ENCODE measurements around the gene ATG2B. TPM values are rescaled to one million over a fixed set of nuclear protein-coding genes. Genes with fewer than 3 reads are reported as not detected.

Gene ATG2B
- total RNA-seq, 6 experiments from 2014 or later = 13.9 to 24.4 (median 16.3) TPM

GRCh38 chr14:96284430-96284829, 78.7 kb downstream of the ATG2B start:
- ATAC-seq (peak; percentile 20 to 69 (median 45)), DNase-seq (no peak)
- WGBS (ENCODE audit: insufficient coverage, low coverage, low lambda C conversion rate, missing lambda C conversion rate) = 15% methylated on average over 1 of the region's 1 CpG
- Histone ChIP-seq H3K36me3 (peaks cover 0 to 11% (median 5%) of the 10 kb centered on the region in 4 donors), H3K27ac (peak overlapping the region; percentile 59 to 79 (median 71)), H3K9me3 (no peaks in the 10 kb centered on the region), H3K4me1 (peaks cover 0 to 56% (median 20%) of the 10 kb centered on the region in 4 donors), H3K4me3 (peak overlapping the region in 2 of 3 donors; percentile 2 to 17), H3K27me3 (no peaks in the 10 kb centered on the region)
- intact Hi-C loops (cut with DNase I) = no loop called here
- TF ChIP-seq CTCF (IDR thresholded peaks at IDR 0.05) (peak in 2 of 4 donors; percentile 24 to 55), POLR2A (IDR thresholded peaks at IDR 0.05) (no peak)

GRCh38 chr14:96284008-96284407, 79.1 kb downstream of the ATG2B start:
- DNase-seq = no peak
- intact Hi-C loops (cut with DNase I) = no loop called here
- Histone ChIP-seq H3K27me3 (no peaks in the 10 kb centered on the region), H3K4me1 (peaks cover 0 to 56% (median 20%) of the 10 kb centered on the region in 4 donors), H3K4me3 (peak overlapping the region in 1 of 3 donors; percentile 17), H3K36me3 (peaks cover 0 to 7% (median 2%) of the 10 kb centered on the region in 4 donors), H3K27ac (peak overlapping the region; percentile 59 to 79 (median 71)), H3K9me3 (no peaks in the 10 kb centered on the region)
- TF ChIP-seq CTCF (IDR thresholded peaks at IDR 0.05) (no peak), POLR2A (IDR thresholded peaks at IDR 0.05) (no peak)
- peak in 3 of 4 donors; percentile 21 to 47 (median 27) for ATAC-seq
- WGBS (ENCODE audit: insufficient coverage, low coverage, low lambda C conversion rate, missing lambda C conversion rate) = 40% methylated on average over 5 of the region's 9 CpGs

- Histone ChIP-seq H3K27me3 (no peaks in the 10 kb centered on the region), H3K4me1 (peaks cover 0 to 53% (median 18%) of the 10 kb centered on the region in 4 donors), H3K9me3 (no peaks in the 10 kb centered on the region), H3K27ac (peak overlapping the region; percentile 36 to 71 (median 59)), H3K4me3 (no peak overlapping the region), H3K36me3 (peaks cover 0 to 2% (median 0%) of the 10 kb centered on the region in 4 donors)
- DNase-seq (no peak), ATAC-seq (peak; percentile 66 to 82 (median 74))
- WGBS (ENCODE audit: insufficient coverage, low coverage, low lambda C conversion rate, missing lambda C conversion rate) = 27% methylated on average over 4 of the region's 4 CpGs
- peak; percentile 26 to 43 (median 38) for TF ChIP-seq CTCF (IDR thresholded peaks at IDR 0.05)
- no peak for TF ChIP-seq POLR2A (IDR thresholded peaks at IDR 0.05)
- intact Hi-C loops (cut with DNase I) = no loop called here
These were observed 81.7 kb downstream of the ATG2B start for GRCh38 chr14:96281486-96281885.

- no peak for DNase-seq
- TF ChIP-seq CTCF (IDR thresholded peaks at IDR 0.05) (no peak), POLR2A (IDR thresholded peaks at IDR 0.05) (no peak)
- Histone ChIP-seq H3K4me3 (no peak overlapping the region), H3K27ac (no peak overlapping the region), H3K4me1 (peaks cover 0 to 39% (median 11%) of the 10 kb centered on the region in 4 donors), H3K36me3 (peaks cover 0 to 2% (median 0%) of the 10 kb centered on the region in 4 donors), H3K9me3 (no peaks in the 10 kb centered on the region), H3K27me3 (no peaks in the 10 kb centered on the region)
- intact Hi-C loops (cut with DNase I) = no loop called here
- WGBS (ENCODE audit: insufficient coverage, low coverage, low lambda C conversion rate, missing lambda C conversion rate) = 100% methylated on average over 2 of the region's 2 CpGs
- ATAC-seq = no peak
These were observed 83.0 kb downstream of the ATG2B start for GRCh38 chr14:96280104-96280503.
